Cardiac muscle cell (in vitro differentiated cells and primary cell): ENCODE data around the gene RARA. TPM values are rescaled to one million over a fixed set of nuclear protein-coding genes. Genes with fewer than 3 reads are reported as not detected.
"Not testable (repeated sequence)": the region's sequence is repeated elsewhere in the genome, so short reads cannot be mapped to it uniquely, and the experiment has no call there.

Source experiments
- DNase-seq, 2 donors: peaks; one replicate each; pipeline versions ENCODE4 v3.0.0 to v3.0.0-alpha.2; 2010 to 2017; ENCODE audit warnings: low read depth in 1 of 2, low spot score in 1 of 2
- H3K27ac ChIP-seq: fragments of 200-600 bp; sonication (generic); 2 replicates; pipeline ENCODE4 v1.5.1; 2016
- H3K27me3 ChIP-seq: fragments of 200-600 bp; sonication (generic); 2 replicates; pipeline ENCODE4 v1.6.0; 2016; ENCODE audit warnings: control low read depth
- H3K36me3 ChIP-seq: fragments of 200-600 bp; sonication (generic); 2 replicates; pipeline ENCODE4 v1.5.1; 2016; ENCODE audit warnings: control low read depth
- H3K4me1 ChIP-seq: fragments of 200-600 bp; sonication (generic); 2 replicates; pipeline ENCODE4 v1.8.1; 2017; ENCODE audit warnings: low read depth, mild to moderate bottlenecking, mixed run types
- H3K4me3 ChIP-seq: fragments of 200-600 bp; sonication (generic); 2 replicates; pipeline ENCODE4 v1.5.1; 2016; ENCODE audit warnings: mild to moderate bottlenecking
- H3K9me3 ChIP-seq: fragments of 200-600 bp; sonication (generic); 2 replicates; pipeline ENCODE4 v1.5.1; 2017; ENCODE audit warnings: low read depth, mild to moderate bottlenecking, control low read depth
- polyA plus RNA-seq: library from polyadenylated mRNA; unstranded; fragments of >200 nt; fragmentation: Nextera tagmentation; extraction: Ambion mirVana; gene quantifications from 2 replicates; pipeline ENCODE4 v1.2.1, GENCODE V29; 2016
- total RNA-seq: library from RNA; depleted of rRNA; stranded (reverse); fragments of >200 nt; gene quantifications from 2 replicates; pipeline ENCODE4 v1.2.3, GENCODE V29; 2016
- TF ChIP-seq, protein P1 (sequence below): IDR thresholded peaks from 2 replicates; pipeline ENCODE4 v1.5.1; 2012; ENCODE audit warnings: low read depth, mild to moderate bottlenecking, low read length

RARA gene
- total and polyA plus RNA-seq, 2 experiments from 2014 or later, result 33.2 to 61.3 TPM

DNA sequence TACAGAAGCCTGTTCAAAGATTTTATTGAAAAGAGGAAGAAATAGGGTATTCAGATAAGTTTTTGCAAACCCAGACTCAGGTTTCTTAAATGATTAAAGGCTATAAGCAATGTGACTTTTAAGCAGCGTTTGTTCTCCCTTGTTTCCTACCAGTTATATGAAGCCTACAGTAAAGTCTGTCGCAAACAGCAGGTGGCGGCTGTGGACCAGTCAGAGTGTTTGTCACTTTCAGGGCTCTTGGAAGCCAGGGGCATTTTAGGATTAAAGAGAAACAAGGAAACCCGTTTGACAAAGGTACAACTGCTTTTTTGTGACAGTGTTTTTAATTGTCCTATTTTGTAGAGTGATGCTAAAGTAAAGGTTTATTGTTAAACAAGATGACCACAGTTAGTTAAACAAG lies 7.7 kb upstream of the RARA start:
- no peak overlapping the region for H3K27ac ChIP-seq
- DNase-seq, result no peak

DNA sequence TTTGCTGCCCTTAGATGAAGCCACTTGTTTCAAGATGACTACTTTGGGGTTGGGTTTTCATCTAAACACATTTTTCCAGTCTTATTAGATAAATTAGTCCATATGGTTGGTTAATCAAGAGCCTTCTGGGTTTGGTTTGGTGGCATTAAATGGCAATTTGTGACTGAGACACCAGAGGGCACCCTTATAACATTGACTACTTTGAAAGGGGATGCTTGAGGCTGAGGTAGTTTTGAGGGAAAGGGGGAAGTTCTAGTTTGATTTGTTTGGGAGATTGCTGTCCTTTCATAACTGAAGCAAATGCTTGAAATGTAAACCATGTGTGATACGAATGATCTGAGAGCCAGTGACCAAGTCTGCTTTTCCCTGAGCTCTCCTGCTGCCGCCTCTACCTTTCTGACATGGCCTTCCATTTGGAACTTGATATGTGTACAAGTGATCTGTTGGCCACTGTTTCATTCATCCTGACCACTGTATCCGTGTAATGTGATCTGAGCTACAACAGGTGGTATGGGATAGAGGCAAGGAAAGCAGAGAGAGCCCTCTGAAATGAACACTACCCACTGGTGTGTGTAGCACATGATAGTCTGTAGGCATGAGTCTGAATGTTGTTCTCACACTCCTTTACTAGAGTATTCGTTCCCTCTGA lies 5.8 kb upstream of the RARA start:
- Histone ChIP-seq H3K27ac (no peak overlapping the region), H3K4me1 (peaks cover 22% of the 10 kb centered on the region), H3K9me3 (no peaks in the 10 kb centered on the region), H3K36me3 (no peaks in the 10 kb centered on the region), H3K4me3 (no peak overlapping the region), H3K27me3 (no peaks in the 10 kb centered on the region)
- TF ChIP-seq, protein P1, sequence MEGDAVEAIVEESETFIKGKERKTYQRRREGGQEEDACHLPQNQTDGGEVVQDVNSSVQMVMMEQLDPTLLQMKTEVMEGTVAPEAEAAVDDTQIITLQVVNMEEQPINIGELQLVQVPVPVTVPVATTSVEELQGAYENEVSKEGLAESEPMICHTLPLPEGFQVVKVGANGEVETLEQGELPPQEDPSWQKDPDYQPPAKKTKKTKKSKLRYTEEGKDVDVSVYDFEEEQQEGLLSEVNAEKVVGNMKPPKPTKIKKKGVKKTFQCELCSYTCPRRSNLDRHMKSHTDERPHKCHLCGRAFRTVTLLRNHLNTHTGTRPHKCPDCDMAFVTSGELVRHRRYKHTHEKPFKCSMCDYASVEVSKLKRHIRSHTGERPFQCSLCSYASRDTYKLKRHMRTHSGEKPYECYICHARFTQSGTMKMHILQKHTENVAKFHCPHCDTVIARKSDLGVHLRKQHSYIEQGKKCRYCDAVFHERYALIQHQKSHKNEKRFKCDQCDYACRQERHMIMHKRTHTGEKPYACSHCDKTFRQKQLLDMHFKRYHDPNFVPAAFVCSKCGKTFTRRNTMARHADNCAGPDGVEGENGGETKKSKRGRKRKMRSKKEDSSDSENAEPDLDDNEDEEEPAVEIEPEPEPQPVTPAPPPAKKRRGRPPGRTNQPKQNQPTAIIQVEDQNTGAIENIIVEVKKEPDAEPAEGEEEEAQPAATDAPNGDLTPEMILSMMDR, result peak; percentile 73
- DNase-seq, result peak in 1 of 2 donors; percentile 83

More for the DNA sequence above, 7.7 kb upstream of the RARA start:
- no peaks in the 10 kb centered on the region for H3K9me3 ChIP-seq
- H3K27me3 ChIP-seq, result no peaks in the 10 kb centered on the region
- H3K36me3 ChIP-seq, result no peaks in the 10 kb centered on the region
- H3K4me3 ChIP-seq, result no peak overlapping the region
- TF ChIP-seq, protein P1, result no peak
- H3K4me1 ChIP-seq, result peaks cover 4% of the 10 kb centered on the region

DNA sequence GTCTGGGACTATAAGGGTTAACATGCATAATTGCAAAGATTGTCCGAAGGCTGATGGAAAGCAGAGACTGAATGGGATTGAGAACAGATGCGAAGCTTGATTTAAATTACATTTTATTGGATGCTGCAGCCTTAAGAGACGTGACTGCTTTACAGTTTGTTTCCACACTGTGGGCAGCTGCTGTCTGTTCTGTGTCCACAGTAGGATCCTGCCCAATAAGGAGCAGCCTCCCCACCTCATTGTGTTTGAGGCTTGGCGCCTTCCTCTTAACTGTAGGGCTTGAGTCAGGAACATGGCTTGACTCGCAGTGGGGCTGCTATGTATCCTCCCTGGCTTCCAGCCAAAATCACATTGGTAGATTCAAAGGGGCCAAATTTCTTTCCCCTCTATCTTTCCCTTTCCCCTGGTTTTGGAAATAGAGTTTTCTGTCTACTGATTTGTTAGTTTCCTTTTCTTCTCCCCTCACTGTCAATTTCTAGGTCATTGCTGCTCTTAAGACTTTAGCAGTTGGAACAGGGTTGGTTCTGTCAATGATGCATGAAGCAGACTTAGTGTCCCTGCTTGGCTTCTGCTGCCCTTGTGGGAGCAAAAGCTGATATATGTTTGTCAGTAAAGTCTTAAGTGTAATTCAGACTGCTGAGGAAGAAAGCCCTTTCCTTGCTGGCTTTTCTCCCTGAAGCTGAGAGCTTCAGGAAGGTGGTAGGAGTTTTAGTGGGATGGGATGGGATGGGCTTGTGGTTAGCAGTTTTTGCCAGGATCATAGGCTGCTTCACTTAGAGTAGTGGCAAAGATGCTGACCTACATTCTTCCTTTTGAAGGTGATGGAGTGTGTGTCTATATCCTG lies 5.0 kb upstream of the RARA start:
- Histone ChIP-seq H3K27ac (no peak overlapping the region), H3K4me3 (no peak overlapping the region), H3K36me3 (no peaks in the 10 kb centered on the region), H3K9me3 (no peaks in the 10 kb centered on the region), H3K27me3 (no peaks in the 10 kb centered on the region), H3K4me1 (peaks cover 30% of the 10 kb centered on the region)
- TF ChIP-seq, protein P1, result no peak
- DNase-seq, result peak in 1 of 2 donors; percentile 84

DNA sequence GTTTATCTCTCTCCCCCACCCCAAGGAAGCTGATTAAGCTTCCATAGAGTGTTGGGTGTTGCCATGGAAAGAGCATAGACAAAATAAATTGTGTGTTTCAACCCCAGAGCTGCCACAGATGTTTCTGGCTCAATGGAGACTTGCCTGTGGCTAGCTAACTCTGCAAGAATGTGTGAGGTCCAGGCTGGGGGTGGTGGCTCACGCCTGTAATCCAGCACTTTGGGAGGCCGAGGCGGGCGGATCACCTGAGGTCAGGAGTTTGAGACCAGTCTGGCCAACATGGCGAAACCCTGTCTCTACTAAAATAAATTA lies 4.5 kb upstream of the RARA start:
- not testable (repeated sequence) for H3K9me3 ChIP-seq, H3K27me3 ChIP-seq, H3K4me3 ChIP-seq, H3K36me3 ChIP-seq, H3K27ac ChIP-seq
- peaks cover 30% of the 10 kb centered on the region for H3K4me1 ChIP-seq
- DNase-seq, result peak in 1 of 2 donors; percentile 89

DNA sequence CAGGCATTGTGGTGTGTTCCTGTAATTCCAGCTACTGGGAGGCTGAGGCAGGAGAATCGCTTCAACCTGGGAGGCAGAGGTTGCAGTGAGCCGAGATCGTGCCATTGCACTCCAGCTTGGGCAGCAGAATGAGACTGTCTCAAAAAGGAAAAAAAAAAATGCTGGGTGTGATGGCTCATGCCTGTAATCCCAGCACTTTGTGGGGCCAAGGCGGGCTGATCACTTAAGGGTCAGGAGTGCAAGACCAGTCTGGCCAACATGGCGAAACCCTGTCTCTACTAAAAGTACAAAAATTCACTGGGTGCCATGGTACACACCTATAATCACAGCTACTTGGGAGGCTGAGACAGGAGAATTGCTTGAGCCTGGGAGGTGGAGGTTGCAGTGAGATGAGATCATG lies 4.1 kb upstream of the RARA start:
- H3K27me3 ChIP-seq, DNase-seq, H3K4me3 ChIP-seq, H3K36me3 ChIP-seq, H3K27ac ChIP-seq, H3K9me3 ChIP-seq: not testable (repeated sequence)
- H3K4me1 ChIP-seq, result peaks cover 30% of the 10 kb centered on the region

DNA sequence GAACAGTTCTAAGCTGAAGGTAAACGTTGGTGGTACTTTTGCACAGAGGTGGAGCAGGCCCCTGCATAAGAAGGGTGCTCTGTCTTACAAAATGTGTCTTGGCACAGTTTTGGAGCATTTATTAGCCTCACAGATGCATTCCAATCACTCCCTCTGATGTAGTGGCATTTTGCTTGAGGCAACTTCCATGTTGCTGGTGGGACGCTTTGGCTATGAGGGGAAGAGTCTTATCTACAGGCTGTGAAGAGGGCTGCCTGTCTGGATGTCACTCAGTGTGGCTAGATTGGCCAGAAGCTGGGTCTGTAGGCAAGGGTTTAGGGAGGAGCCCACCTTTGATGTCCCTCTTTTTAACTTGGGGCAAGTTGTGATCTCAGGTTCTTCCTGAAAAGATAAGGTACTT lies 2.6 kb upstream of the RARA start:
- Histone ChIP-seq H3K27ac (peak overlapping the region; percentile 56), H3K9me3 (no peaks in the 10 kb centered on the region), H3K4me3 (no peak overlapping the region), H3K27me3 (no peaks in the 10 kb centered on the region), H3K36me3 (no peaks in the 10 kb centered on the region), H3K4me1 (peaks cover 44% of the 10 kb centered on the region)
- TF ChIP-seq, protein P1, result no peak
- no peak for DNase-seq
